NCI-H1105 (cell line): Measurements from ENCODE around the gene EOLA1.
"Not testable (repeated sequence)": the region's sequence is repeated elsewhere in the genome, so short reads cannot be mapped to it uniquely, and the experiment has no call there.

Experiments used
- DNase-seq: peaks from one replicate; lab custom pipeline; 2025; lab: John Stamatoyannopoulos, UW

EOLA1 gene

DNA sequence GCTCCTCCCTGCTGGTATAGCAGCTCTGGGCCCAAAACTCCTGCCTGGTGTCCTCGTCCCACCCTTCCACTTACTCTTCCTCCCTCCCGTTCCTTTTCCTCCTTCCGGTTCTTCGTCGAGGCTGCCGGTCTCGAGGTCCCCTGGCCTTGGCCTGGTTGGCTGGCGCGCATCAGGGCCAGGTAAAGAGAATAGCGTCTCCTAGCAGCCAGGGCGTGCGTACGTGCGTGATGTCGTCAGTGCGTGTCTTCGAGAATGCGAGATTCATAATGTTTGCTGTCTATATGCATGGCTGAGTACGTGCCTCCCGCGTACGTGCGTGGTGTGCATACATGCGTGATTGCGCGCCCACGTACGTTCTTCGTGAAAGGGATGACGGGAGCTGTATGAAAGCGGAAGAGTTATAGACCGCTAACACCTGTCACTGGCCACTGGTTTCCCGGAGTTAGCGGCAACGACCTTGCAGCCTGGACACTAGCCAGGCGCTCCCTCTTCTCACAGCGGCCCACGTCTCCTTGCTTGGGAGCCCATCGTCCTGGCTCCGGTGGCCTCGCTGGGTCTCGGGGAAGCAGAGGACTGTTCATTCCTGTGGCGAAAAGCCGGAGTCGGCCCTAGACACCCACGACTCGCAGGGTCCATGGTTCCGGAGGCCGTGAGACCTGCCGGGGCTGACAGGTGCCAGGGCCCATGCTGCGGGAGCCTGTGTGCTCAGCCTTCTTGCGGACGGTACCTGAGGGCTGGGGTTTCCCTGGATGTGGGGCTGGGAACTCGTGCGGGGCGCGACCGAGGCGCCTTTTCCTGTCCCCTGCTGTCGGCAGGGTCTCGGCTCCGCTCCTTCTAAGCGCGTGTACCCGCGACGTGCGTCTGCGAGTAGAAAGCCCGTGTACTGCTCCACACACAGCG, at the start of gene EOLA1:
Gene EOLA1 (plus strand): TSS at position 392 of the 900 bp plus-strand sequence. CDS start 4,619 bp downstream, outside the sequence.
- DNase-seq: peak; percentile 98

DNA sequence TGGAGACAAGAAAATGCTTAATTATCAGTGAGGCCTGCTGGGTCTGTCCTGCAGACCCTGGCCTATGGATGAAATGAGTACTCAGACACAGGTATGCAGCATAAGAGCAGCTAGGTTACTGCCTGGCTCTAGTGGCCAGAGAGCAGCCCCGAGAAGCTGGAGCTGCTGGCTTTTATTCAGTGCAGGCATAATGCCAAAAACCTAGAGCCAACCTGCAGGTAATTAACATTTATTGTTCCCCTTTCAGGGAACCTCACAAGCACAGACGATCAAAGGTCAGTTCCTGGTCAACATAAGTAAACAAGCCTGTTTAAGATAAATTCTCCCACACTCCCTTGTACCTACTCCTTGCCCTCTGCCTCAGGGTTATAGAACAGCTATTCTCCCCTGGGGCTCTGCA, 49.0 kb upstream of the EOLA1 start:
- no peak for DNase-seq

DNA sequence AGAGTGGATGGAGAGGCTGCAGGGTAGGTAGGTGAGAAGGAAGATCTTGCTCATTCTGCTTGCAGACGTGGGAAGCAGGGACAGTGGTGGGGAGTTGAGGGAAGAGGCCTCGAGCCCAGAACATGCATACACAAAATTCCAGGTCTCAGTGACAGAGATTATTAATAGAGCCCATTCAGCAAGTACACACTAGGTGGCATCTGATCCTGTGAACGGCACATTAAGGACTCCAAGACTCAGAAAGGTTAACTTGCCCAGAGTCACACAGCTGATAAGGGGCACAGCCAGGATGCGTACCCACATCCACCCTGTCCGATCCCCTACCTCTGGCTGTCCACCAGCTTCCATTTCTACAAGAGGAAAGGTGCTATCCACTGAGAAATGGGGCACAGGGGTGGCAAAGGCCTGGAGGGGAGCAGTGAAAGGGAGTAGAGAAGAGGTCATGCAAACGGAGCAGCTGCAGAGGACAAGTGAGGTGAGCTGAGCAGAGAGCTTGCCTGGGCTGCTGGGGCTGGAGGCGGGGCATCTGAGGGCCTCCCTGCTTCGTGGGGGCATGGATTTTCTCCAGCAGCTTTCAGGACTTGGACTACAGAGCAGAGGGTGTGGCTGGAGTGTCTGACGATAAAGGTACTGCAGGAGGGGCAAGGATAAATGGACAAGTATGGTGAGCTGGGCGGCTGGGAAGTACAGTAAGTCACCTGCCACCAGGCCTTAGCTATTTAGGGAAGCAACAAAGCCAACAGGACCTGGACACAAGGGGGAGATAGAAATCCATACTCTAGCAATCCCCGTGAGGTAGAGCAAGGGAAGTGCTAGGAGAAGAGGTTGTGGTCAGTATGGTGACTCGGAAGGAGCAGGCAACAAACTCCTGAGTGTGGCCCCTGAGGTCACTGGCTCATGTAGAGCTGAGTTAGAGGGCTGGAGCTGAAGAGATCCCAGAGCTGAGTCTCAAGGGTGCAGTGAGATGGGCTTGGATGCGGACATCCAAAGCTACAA, 46.9 kb upstream of the EOLA1 start:
- DNase-seq: no peak

DNA sequence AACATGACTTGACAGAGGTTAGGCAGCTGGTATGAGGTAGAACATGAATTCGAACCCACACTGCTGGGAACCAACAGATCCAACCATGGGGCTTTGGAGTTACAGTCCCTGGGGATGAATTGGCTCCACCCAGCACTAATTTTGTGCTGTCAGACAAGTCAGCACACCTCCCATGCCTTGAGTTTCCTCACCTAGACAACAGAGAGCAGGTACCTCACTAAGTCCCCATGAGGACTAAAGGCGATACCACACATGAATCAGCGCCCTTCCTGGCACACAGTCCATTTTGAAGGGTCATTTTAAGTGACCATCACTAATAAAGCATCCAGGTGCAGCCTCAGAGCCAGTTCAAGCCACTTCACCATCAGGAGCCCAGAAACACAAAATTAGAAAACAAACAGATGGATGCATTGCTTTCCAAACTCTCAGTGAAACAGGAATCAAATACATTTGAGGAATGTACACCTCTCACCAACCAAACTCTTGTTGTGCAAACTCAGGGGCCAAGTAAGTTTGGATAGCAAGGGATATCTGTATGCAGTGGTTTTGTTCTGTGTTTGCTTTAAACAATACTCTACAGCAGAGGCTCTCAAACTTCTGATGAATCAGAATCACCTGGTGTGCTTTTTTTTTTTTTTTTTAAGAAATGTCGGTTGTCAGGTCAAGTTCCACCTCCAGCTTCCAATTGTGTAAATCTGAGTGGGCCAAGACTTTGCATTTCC, 45.8 kb upstream of the EOLA1 start:
- DNase-seq: no peak

DNA sequence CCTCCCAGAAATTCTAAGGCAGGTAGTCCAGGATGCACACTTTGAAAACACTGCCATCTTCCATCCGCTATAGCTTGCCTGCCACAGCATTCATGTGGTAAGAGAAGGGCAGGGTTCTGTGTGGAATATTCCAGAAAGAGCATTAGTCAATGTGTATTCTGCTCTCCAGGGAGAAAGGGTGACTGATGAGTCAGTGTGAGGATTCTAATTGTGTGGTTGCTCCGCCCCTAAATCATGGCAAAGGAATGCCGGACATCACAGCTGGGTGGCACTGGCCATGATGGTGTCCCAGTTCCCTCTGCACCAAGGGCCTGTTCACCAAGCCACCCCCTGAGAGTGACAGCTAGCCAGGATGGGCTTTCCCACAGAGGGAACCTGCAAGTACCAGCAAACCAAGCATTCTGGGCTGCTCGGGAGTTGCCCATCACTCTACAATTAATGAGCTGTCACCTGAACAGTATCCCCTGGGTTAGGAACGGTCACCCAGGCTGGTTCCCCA, 45.2 kb upstream of the EOLA1 start:
- no peak for DNase-seq

DNA sequence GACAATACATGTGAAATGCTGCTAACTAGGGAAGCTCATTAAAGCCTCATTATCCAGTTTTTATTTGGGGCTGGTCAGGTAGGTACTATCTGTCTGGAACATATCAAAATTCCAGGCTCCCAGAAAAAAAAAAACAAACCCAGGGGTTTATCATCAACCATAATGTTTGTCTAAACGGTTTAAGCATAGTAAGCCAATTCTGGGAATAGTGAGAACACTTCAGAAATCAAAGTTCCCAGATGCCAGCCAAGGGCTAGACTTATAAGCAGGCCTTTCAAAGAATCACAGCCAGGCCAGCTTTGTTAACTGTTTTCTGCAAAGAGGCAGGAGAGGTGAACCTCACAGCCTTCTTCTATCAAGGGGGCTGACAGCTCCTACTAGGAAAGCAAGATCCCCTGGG, 43.8 kb upstream of the EOLA1 start:
- DNase-seq: no peak

DNA sequence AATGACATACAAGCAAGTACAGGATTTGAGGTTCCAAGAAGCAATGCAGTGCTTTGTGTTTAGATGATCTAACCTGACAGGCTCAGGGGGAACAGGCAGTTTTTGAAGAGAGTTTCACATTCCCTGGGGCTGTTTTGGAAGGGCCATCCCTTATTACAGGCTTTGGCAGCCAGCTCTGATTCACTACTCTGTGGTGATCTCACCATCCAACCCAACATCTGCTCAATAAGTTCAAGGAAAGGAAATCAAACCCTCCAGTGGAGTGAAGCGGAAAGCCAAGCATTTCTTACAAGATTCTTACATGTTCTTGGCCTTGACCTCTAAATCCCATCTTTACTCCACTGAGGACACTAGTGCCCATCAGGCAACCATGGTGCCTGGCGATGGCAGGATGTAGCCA, 43.2 kb upstream of the EOLA1 start:
- no peak for DNase-seq

DNA sequence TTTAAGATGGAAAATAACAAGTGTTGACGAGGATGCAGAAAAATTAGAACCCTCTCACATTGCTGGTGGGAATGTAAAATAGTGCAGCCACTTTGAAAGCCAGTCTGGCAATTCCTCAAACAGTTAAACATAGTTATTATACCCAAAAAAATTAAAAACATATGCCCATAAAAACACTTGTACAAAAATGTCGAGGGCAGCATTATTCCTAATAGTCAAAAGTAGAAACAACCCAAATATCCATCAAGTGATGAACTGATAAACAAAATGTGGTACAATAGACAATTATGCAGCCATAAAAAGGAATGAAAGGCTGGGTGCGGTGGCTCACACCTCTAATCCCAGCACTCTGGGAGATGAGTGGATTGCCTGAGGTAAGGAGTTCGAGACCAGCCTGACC, 42.0 kb upstream of the EOLA1 start:
- DNase-seq: no peak

DNA sequence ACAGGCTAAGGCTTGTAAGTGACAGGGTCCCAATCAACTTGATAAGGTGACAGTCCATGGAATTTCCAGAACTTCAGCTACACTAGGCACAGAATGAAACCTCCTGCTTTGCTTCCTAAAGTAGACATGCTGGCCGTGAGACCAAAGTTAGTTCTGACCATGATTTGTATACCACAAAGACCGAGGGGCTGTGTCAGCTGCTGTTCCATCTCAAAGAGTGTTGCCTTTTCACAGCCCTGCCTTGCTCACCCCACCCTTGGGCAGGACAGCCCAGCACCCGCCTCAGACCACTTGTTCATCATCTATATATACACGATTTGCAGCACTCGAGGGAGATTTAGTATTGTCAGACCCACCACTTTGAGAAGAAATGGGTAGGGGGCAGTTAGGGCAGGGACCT, 41.0 kb upstream of the EOLA1 start:
- no peak for DNase-seq

DNA sequence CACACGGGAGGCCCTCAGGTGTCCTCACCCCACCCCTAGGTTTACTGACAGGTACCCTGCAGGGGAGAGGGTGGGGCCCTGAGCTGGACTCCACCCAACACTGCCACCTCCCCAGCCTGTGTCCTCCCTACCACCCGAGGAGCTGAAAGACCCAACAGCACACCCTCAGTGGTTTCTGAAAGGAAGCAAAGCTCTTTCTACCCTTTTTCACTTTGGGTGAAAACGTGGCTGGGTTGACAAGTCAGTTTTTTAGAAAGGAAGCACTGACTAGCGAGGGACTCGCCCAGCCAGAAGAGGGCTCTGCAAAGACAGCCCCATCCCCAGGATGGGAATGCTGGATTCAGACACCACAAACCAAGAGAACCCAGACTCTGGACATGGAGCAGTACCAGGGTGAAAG, 37.9 kb upstream of the EOLA1 start:
- not testable (repeated sequence) for DNase-seq

DNA sequence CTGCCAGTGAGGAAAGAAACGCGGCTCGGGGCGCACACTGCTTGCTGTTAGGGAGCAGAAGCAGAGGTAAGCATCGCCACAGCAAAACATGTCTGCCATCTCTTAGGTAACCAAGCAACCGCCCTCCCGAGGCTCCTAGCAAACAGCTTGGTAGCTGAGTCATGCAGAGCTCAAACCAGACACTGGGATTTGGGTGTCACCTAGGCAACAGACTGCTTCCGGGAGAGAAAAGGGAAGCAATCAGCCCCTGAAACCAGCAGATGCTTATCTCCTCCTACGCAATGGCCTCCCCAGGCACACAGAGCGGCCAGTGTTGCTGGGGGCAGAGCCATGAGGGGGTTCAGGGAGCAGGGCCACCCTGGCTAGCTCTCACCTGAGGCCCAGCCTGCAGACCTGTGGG, 37.4 kb upstream of the EOLA1 start:
- not testable (repeated sequence) for DNase-seq

DNA sequence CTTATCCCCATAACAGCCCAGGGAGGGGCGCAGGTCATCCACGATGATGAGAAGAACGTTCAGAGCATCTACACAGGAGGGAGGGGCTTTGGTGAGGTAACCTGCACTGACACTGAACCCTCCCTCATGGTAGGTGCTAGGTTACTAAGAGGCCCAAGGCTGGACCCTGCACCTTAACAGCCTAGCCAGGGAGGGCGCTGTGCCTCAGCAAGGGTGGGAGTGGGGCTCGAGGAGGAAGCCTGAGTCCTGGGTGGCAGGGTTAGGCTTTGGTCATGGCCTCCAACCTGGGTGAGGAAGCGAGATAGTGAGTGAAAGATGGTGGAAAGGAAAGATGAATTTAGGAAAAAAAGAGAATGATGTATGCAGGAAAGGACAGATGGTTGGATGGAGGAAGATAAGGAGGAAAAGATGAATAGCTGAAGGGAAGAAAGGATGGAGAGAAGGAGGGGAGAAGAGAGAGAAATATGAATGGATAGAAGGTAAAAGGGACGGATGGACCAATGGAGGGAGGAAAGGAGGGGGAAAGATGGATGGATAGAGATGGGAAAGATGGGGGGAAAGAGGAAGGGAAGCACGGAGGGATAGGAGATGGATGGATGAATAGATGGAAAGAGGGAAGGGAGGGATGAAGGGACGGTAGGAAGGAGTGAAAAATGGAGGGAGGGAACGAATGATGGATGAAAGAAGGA, 36.4 kb upstream of the EOLA1 start:
- DNase-seq: peak; percentile 21

DNA sequence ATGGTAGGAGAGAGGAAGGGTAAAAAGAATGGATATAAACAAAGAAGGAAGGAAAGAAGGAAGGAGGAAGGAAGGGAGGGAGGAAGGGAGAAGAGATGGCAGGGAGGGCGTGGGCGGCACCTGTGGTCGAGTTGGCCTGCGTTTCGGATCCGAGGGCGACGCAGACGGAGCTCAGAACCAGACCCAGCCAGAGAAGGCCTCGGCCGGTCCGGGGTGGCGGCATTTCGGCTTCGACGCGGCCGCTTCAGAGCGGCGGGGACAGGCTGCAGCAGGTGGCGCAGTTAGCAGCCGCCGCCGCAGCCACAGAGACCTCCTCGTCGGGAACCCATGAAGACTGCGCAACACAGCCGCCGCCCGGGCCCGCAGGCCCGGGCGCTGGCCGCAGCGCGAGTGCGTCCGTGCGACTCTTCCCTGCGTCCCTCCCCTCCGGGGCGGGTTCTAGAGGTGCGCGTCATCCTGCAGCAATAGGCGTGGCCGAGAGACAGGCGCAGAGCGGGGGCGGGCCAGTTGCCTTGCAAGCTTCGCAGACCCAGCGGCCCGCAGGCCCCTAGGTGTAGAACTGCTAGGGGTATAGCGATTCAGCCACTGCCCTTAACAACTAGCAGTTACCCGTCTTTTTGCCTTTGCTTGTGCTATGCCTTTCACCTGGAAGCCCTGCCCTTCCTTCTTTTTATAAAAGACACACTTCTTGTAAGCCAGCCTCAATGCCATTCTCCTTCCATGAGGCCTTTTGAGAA, 35.7 kb upstream of the EOLA1 start, which contains the start of gene IDS:
Gene IDS (minus strand): TSS at position 392 of the 737 bp plus-strand sequence. CDS start 169 bp downstream, at position 223.
- DNase-seq: peak; percentile 96

DNA sequence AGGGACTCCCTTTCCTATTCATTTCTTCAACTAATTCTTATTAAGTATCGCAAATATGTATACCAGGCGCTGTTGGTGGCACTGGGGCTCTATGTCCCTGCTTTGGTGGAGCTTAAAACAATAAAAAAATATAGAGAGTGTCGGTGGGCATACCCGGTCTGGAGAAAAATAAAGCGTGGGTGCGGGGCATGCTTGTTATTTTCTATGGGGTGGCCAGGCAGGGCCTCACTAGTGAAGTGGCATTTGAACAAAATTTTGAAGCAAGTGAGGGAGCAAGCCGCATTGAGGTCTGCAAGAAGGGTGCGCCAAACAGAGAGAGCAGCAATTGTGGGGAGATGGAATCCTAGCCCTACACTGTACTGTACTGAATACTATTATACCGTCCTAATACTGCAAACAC, 35.1 kb upstream of the EOLA1 start:
- no peak for DNase-seq

DNA sequence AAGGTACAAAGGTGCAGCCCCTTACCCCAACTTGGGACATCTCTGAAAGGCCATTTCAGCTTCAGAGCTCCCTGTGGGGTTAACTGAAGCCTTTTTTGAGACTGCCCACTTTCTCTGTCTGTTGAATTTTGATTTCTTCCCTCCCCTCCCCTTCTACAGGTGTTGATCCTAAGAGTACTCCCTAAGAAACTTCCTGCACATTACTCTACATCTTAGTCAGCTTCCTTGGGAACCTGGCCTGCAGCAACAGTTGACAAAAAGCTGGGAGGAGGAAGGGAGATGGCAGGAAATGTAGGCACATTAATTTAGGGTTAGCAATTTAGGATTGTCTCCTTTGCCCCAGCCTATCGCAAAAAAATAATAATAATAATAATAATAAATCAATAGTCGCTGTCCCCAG, 34.5 kb upstream of the EOLA1 start:
- DNase-seq: no peak

DNA sequence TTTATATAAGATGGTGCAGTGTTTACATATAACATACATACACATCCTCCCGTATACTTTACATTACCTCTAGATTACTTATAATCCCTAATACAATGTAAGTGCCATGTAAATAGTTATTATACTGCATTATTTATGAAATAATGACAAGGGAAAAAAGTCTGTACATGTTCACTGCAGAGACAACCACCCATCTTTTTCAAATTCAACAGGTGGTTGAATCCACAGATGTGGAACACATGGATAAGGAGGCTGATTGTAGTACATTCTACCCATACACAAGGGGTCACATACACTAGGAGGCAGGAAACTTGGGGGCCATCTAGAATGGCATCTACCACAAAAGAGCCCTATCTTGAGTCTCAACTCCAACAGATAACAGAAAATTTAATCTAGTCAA, 32.3 kb upstream of the EOLA1 start:
- no peak for DNase-seq

DNA sequence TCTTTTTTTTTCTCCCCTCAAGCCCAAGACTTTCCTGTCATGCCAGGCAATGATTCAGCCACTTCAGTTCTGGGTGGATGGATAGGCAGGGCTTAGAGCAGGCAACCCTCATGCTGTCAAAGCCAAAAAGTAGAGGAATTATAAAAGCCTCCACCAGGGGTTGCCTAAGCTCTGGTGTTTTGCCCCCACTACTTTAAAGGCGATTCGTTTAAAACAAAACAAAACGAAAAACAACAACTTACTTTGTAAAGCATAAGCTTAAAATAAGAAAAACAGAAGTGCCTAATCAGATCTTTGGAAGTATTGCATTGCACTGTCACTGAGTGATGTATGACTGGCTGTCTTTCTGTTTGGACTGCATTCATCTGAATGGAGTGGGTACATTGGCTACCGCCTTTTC, 30.4 kb upstream of the EOLA1 start:
- DNase-seq: no peak

DNA sequence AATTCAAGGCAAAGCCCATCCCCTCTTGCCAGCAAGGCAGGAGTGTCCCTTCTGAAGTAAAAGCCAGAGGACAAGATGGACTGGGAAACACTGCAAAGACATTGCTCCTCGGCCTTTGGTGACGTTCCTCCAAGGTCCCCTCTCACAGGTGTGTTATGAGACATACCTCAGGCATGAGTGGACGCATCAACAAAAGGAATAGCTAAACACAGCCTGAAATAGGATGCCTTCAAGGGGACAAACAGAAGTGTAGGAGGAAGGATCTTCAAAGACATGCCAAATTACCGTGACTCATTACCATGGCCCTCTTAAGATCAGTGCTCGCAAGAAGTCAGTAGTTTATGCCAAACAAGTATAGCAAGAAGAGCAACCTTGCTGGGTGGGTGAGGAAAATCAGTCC, 29.7 kb upstream of the EOLA1 start:
- no peak for DNase-seq

DNA sequence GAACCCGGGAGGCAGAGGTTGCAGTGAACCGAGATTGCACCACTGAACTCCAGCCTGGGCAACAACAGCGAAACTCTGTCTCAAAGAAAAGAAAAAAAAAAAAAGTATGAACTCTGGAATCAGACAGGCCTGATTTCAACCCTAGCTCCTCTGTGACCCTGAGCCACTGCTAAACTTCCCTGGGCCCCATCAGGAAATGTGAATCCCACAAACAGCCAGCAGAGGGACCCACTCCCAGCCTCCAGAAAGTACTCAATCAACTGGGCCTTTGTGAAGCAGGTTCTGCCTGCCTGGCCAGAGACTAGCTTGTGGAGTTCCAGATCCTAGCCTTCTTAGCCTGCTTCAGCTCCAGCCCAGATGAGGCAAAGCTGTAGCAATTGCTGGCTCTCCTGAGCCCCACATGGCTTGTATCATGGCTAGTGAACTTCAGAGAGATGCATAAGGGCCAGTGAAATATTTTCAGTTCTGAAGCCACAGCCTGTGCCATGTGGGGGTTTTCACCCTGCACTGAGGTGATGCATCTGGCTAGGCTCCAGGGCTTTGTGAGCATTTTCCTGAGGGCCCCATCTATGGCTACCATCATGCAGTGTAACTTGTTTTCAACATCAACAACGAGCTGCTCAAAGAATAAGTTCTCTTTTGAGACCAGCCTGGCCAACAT, 28.5 kb upstream of the EOLA1 start:
- DNase-seq: peak; percentile 13
